GM21367 (cell line): Measurements from ENCODE around the gene DNAH14.

Source experiments
- ATAC-seq: cut with Tn5 transposase; IDR thresholded peaks from one replicate; pipeline ENCODE4 v1.9.1; 2021; ENCODE audit not compliant: unreplicated experiment

Gene DNAH14

DNA sequence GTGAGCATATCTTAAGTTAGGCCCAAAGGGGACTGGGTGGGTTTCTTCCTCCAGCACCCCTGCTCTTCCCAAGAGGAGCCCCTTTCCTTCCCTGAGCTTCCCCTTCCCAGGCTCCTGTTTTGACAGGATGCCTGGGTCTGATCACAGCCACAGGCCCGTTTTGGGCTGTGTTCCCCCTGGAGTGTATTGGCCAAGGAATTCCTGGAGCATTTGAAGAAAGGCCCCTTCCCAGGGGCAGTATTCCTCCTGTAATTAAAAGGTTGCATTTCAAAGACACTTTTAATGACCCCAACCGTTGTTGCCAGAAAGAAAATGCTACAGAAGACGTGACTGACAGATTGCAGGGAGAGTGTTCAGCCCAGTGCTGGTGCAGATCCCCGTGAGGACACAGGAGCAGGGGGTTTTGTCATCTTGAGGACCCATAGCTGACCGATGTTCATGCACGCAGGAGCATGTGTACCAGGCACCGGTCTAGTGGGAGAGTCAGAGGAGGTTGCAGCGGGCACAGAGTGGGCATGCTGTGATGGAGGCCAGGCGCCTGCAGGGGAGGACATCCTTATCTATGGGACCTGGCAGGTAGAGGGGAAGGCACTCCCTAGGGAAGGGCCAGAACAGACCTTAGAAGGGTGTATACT, 517.6 kb downstream of the DNAH14 start:
- no peak for ATAC-seq

GRCh38 chr1:225447650-225448089, 518.2 kb downstream of the DNAH14 start:
- ATAC-seq, result no peak

DNA sequence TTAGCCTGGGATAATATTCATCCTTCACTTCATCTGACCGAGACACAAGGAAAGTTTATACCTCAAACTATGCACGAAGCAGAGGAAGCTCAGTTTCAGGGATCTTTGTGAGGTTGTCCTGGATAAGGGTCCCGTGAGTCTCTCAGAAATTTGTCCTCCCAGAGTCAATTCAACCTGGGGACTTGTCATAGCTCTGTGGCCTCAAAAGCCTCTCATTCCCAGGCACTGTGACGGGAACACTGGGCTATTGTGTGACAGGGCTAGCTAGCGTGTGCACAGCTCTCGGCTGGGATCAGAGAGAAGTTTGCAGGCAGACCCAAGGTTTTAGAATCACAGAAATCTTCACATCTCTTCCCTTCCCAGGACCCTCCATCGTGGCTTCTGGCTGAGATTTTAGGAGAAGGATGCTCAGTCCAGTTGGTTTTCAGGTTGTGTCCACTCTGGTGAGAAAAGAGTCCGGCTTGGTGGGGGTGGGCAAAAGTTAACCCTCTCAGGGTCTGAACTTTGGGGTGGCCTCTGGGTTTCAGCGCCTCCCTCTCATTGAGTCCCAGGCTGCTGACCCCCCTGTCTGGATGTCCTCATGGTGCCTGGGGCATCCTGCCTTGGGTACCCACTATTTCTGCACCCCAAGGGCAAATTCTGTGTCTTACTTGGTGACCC, 518.8 kb downstream of the DNAH14 start:
- no peak for ATAC-seq
